K562 (cell line): ENCODE data around the gene TRMT44. TPM values are rescaled to one million over a fixed set of nuclear protein-coding genes. Genes with fewer than 3 reads are reported as not detected.

Experiments
- ATAC-seq: fragments of 200-7000 bp; cut with Tn5 transposase; 3 replicates; pipeline ENCODE4 v1.9.1; 2020; ENCODE audit warnings: moderate library complexity
- BruUV-seq: library from RNA; stranded (reverse); fragments of 400-500 nt; replicated peaks from 2 replicates; lab custom pipeline; 2021; lab: Mats Ljungman, UMichigan
- CTCF ChIA-PET: fragments of 300-600 bp; formaldehyde crosslinking; extraction: SDS; loops from one replicate; lab custom pipeline; 2021; ENCODE audit warnings: low intra/inter-chr PET ratio; lab: Yijun Ruan, JAX
- POLR2A ChIA-PET: fragments of 300-600, 350-650 bp; sonication (Branson Sonifier 250); formaldehyde crosslinking; extraction: SDS; loops from one replicate; lab custom pipeline; 2021; ENCODE audit warnings: antibody characterized with exemption, inconsistent platforms; lab: Yijun Ruan, JAX
- DNase-seq, 4 experiments: peaks; one replicate each; pipeline versions ENCODE4 v3.0.0 to v3.0.0-alpha.2; 2011 to 2018; ENCODE audit warnings: low spot score in 3 of 4, mixed read lengths in 3 of 4; ENCODE audit errors: extremely low read depth in 1 of 4
- FAIRE-seq: peaks from 2 replicates; lab custom pipeline; 2011; peaks lifted over from hg19 to GRCh38; lab: Jason Lieb, UNC
- H2AFZ ChIP-seq: 2 replicates; pipeline ENCODE4 v1.6.0; 2011; ENCODE audit warnings: low read depth, low read length, control low read depth, inconsistent platforms
- H3K27ac ChIP-seq: fragments of 200-600 bp; 3 replicates; pipeline ENCODE4 v1.8.0; 2011; ENCODE audit warnings: low read depth, mild to moderate bottlenecking, control low read depth, inconsistent platforms, low read length, moderate library complexity, mixed read lengths; ENCODE audit errors: extremely low read depth
- H3K27me3 ChIP-seq, 2 experiments: fragments of 300-600 bp in 1 of 2; 2 replicates in 1 of 2; 3 replicates in 1 of 2; pipeline versions ENCODE4 v1.6.0 to v1.8.0; 2011; ENCODE audit warnings: inconsistent platforms in 2 of 2, low read length in 2 of 2, mild to moderate bottlenecking in 1 of 2, mixed read lengths in 1 of 2, moderate library complexity in 1 of 2; ENCODE audit not compliant: control insufficient read depth in 2 of 2, insufficient read depth in 2 of 2
- H3K36me3 ChIP-seq: fragments of 300-600 bp; 3 replicates; pipeline ENCODE4 v1.8.0; 2011; ENCODE audit warnings: mild to moderate bottlenecking, low read length, inconsistent platforms; ENCODE audit not compliant: control insufficient read depth, insufficient read depth
- H3K4me1 ChIP-seq, 2 experiments: fragments of 200-600 bp in 1 of 2; replicated peaks in 1 of 2; 2 replicates in 1 of 2; 3 replicates in 1 of 2; pipeline versions ENCODE4 v1.5.1 to v1.8.0; 2011; ENCODE audit warnings: inconsistent platforms in 2 of 2, low read length in 2 of 2, mild to moderate bottlenecking in 1 of 2, mixed read lengths in 1 of 2, moderate library complexity in 1 of 2; ENCODE audit not compliant: control insufficient read depth in 2 of 2, insufficient read depth in 2 of 2
- H3K4me2 ChIP-seq: 2 replicates; pipeline ENCODE4 v1.6.1; 2011; ENCODE audit warnings: low read length, control low read depth, inconsistent platforms, mixed read lengths; ENCODE audit not compliant: insufficient read depth
- H3K4me3 ChIP-seq: fragments of 200-600 bp; sonication (generic), shearing (Covaris generic); 2 replicates; pipeline ENCODE4 v1.5.1; 2016; ENCODE audit warnings: control low read depth, inconsistent platforms
- H3K79me2 ChIP-seq: fragments of 200-600 bp; 3 replicates; pipeline ENCODE4 v1.8.0; 2011; ENCODE audit warnings: low read length, inconsistent platforms; ENCODE audit not compliant: control insufficient read depth, insufficient read depth
- H3K9ac ChIP-seq, 2 experiments: 2 replicates each; pipeline versions ENCODE4 v1.6.0 to v1.6.1; 2011; ENCODE audit warnings: low read depth in 2 of 2, low read length in 2 of 2, control low read depth in 1 of 2, inconsistent platforms in 1 of 2, mild to moderate bottlenecking in 1 of 2, mixed read lengths in 1 of 2; ENCODE audit not compliant: insufficient read depth in 1 of 2
- H3K9me1 ChIP-seq: one replicate; pipeline ENCODE4 v1.6.0; 2011; ENCODE audit warnings: inconsistent platforms, mild to moderate bottlenecking, low read length, moderate library complexity; ENCODE audit not compliant: control insufficient read depth, insufficient read depth
- H3K9me3 ChIP-seq: replicated peaks from 2 replicates; pipeline ENCODE4 v1.5.1; 2011; ENCODE audit warnings: low read depth, low read length, inconsistent platforms; ENCODE audit not compliant: control insufficient read depth, insufficient read depth
- H4K20me1 ChIP-seq: replicated peaks from 2 replicates; pipeline ENCODE4 v1.6.1; 2011; ENCODE audit warnings: low read length, inconsistent platforms, mixed read lengths; ENCODE audit not compliant: control insufficient read depth, insufficient read depth
- ATF1 ChIP-seq, 2 experiments: fragments of 450-650 bp in 1 of 2; IDR thresholded peaks; 2 replicates each; pipeline ENCODE4 v1.6.1; 2016; ENCODE audit warnings: missing compliant biosample characterization in 1 of 2, missing genetic modification characterization in 1 of 2
- BACH1 ChIP-seq: fragments of 200-800 bp; sonication (Bioruptor generic); IDR thresholded peaks from 2 replicates; pipeline ENCODE4 v1.6.1; 2016; ENCODE audit warnings: missing genetic modification characterization, missing compliant biosample characterization
- MAFF ChIP-seq: IDR thresholded peaks from 2 replicates; pipeline ENCODE4 v1.6.1; 2012; ENCODE audit warnings: low read length, improper control_type of control experiment
- NRF1 ChIP-seq, 2 experiments: fragments of 450-650 bp; IDR thresholded peaks in 1 of 2; conservative IDR thresholded peaks in 1 of 2; 2 replicates each; pipeline ENCODE4 v1.6.1; 2014; ENCODE audit warnings: mild to moderate bottlenecking in 2 of 2
- PHTF2 ChIP-seq: fragments of 250-450 bp; sonication (Bioruptor Pico); IDR thresholded peaks from 2 replicates; pipeline ENCODE4 v1.5.0; 2021; ENCODE audit warnings: mild to moderate bottlenecking
- TEAD1 ChIP-seq, 2 experiments: fragments of 450-650 bp in 1 of 2; sonication (generic) in 1 of 2; formaldehyde crosslinking; IDR thresholded peaks; 2 replicates each; pipeline versions ENCODE4 v1.4.0 to v1.8.0; 2020 to 2022; ENCODE audit warnings: mild to moderate bottlenecking in 2 of 2, missing genetic modification reagents in 1 of 2
- ZC3H4 ChIP-seq: sonication (generic); formaldehyde crosslinking; IDR thresholded peaks from 2 replicates; pipeline ENCODE4 v1.9.0; 2021; ENCODE audit warnings: missing genetic modification reagents, borderline replicate concordance
- ZNF407 ChIP-seq: fragments of 450-650 bp; IDR thresholded peaks from 2 replicates; pipeline ENCODE4 v1.6.1; 2016; ENCODE audit warnings: low read depth
- ZZZ3 ChIP-seq: fragments of 450-650 bp; IDR thresholded peaks from 2 replicates; pipeline ENCODE4 v1.6.1; 2016; ENCODE audit warnings: antibody characterized with exemption, mild to moderate bottlenecking, moderate library complexity
- WGBS: fragments of 100-300 bp; shearing (Covaris generic); methylation state at CpG from one replicate; pipeline ENCODE4 v1.1.6; 2016; ENCODE audit warnings: low coverage, mixed read lengths; ENCODE audit not compliant: insufficient coverage; ENCODE audit errors: missing lambda C conversion rate; 5-methylcytosine and 5-hydroxymethylcytosine counted together
- in situ Hi-C: fragments of 300-500 bp; cut with MboI; formaldehyde crosslinking; loops from 4 replicates; pipeline ENCODE4 v1.15.0; 2018; ENCODE audit warnings: inconsistent platforms, mixed read lengths
- intact Hi-C: fragments of 100-400 bp; cut with micrococcal nuclease; formaldehyde crosslinking; loops from 2 replicates; pipeline ENCODE4 v1.14.2; 2022
- polyA plus RNA-seq, 8 experiments: library from polyadenylated mRNA; depleted of rRNA in 4 of 8; stranded (reverse) in 5 of 8; unstranded in 3 of 8; fragments of >200 nt; fragmentation: Nextera tagmentation in 2 of 8; fragmentation: Illumina TruSeq in 1 of 8; extraction: Ambion mirVana in 2 of 8; extraction: Trizol in 1 of 8; gene quantifications; 2 replicates each; pipeline versions ENCODE4 v1.2.1 to v1.2.3, GENCODE V29; 2011 to 2014; ENCODE audit warnings: inconsistent platforms in 1 of 8, missing spikeins in 1 of 8
- total RNA-seq, 7 experiments: library from RNA; depleted of rRNA in 6 of 7; stranded (reverse); fragments of >200 nt in 6 of 7; fragmentation: Illumina TruSeq in 2 of 7; extraction: Trizol in 2 of 7; gene quantifications; 2 replicates each; pipeline versions ENCODE4 v1.2.1 to v1.2.3, GENCODE V29; 2011 to 2021; ENCODE audit warnings: low replicate concordance in 1 of 7
- TF ChIP-seq, protein P1 (sequence below), 2 experiments: fragments of 200-800 bp in 1 of 2; sonication (Bioruptor generic) in 1 of 2; sonication (generic) in 1 of 2; formaldehyde crosslinking in 1 of 2; IDR thresholded peaks in 1 of 2; conservative IDR thresholded peaks in 1 of 2; 2 replicates each; pipeline versions ENCODE4 v1.5.0 to v1.6.1; 2016 to 2020; ENCODE audit warnings: missing compliant biosample characterization in 1 of 2, missing genetic modification characterization in 1 of 2, missing genetic modification reagents in 1 of 2

TRMT44 gene
- total and polyA plus RNA-seq, 9 of the 15 experiments (the other 6 are each of a cell fraction or from before 2014, with no cell fraction given), result 1.2 to 18.6 (median 10.0) TPM

DNA sequence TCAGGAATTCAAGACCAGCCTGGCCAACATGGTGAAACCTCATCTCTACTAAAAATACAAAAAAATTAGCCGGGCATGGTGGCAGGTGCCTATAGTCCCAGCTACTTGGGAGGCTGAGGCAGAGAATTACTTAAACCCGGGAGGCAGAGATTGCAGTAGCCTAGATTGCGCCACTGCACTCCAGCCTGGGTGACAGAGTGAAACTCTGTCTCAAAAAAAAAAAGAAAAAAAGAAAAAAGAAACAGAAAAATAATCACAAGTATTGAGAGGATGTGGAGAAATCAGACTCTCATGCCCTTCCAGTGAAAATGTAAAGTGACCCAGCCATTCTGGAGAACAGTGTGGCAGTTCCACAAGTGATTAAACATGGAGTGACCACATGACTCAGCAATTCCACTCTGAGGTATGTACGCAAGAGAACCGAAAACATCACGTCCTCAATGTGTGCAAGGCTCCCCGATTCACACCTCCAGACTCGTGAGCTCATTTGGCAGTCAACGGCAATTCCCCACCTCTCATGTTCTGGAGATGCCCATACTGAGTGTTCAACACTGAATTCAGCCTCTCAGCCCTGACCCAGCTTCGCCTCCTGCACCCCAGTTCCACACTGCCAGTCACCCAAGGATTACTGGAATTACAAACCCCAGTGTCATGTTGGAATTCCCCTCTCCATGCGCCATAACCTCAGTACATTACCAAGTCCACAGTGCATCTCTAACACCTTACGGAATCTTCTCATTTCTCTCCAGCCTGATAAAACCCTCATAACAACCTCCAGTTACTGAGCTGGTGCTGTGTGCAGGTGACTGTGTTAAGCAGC, 21.1 kb upstream of the TRMT44 start:
- Histone ChIP-seq H3K79me2 (no peaks in the 10 kb centered on the region), H3K4me2 (peak overlapping the region; percentile 23; the same call in 1 of the 2 replicates), H3K4me3 (no peak overlapping the region), H3K9me3 (no peaks in the 10 kb centered on the region), H3K9ac (no peak overlapping the region), H3K9me1 (no peaks in the 10 kb centered on the region), H3K36me3 (peaks cover under 1% of the 10 kb centered on the region; the same call in 1 of the 3 replicates), H3K4me1 (peaks cover 11 to 13% of the 10 kb centered on the region in 2 experiments; a peak in 3 of 5 replicates), H4K20me1 (no peaks in the 10 kb centered on the region), H2AFZ (no peak overlapping the region), H3K27me3 (no peaks in the 10 kb centered on the region), H3K27ac (no peak overlapping the region)
- in situ Hi-C loops, result no loop called here
- CTCF ChIA-PET, result no interaction called here
- peak; percentile 90 for ATAC-seq
- BruUV-seq, result no TSS peak
- peak; percentile 92 for FAIRE-seq
- POLR2A ChIA-PET, result interaction anchor here (1.3 to 1.8 kb wide), 4 partner anchors 9 to 22 kb away, joined by 3 to 7 read pairs (median 4); partner anchors contain the start of genes ACOX3 and TRMT44
- WGBS, result 42% methylated on average over 12 of the region's 12 CpGs
- peak in 1 of 4 experiments; percentile 55 for DNase-seq
- intact Hi-C loops, result no loop called here
- TF ChIP-seq TEAD1 (CRISPR knock-in tag; IDR thresholded peaks at IDR 0.05), result no peak
- no peak for TF ChIP-seq ATF1 (CRISPR knock-in tag; IDR thresholded peaks at IDR 0.05)
- 0 out of 2 replicates have a peak, but pooled peaks have one; percentile 22 for TF ChIP-seq ATF1 (tag; IDR thresholded peaks at IDR 0.05)
- no peak for TF ChIP-seq PHTF2
- TF ChIP-seq ZNF407, result no peak
- peak; percentile 93 for TF ChIP-seq BACH1
- TF ChIP-seq, protein P1, sequence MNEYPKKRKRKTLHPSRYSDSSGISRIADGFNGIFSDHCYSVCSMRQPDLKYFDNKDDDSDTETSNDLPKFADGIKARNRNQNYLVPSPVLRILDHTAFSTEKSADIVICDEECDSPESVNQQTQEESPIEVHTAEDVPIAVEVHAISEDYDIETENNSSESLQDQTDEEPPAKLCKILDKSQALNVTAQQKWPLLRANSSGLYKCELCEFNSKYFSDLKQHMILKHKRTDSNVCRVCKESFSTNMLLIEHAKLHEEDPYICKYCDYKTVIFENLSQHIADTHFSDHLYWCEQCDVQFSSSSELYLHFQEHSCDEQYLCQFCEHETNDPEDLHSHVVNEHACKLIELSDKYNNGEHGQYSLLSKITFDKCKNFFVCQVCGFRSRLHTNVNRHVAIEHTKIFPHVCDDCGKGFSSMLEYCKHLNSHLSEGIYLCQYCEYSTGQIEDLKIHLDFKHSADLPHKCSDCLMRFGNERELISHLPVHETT (CRISPR knock-in tag; conservative IDR thresholded peaks at IDR 0.05 in 1 of 2, IDR thresholded peaks at IDR 0.05 in 1 of 2), result 0 out of 4 replicates have a peak, but pooled peaks of 1 of the 2 experiments have one; percentile 50
- TF ChIP-seq MAFF, result peak; percentile 90
- TF ChIP-seq ZC3H4 (CRISPR knock-in tag), result no peak
- TF ChIP-seq ZZZ3, result no peak
- peak; percentile 11 to 20; a peak in 1 of 4 replicates for TF ChIP-seq NRF1 (conservative IDR thresholded peaks at IDR 0.05 in 1 of 2, IDR thresholded peaks at IDR 0.05 in 1 of 2)
